ES-I3 (cell line): ENCODE data around the gene TBC1D2.

Source experiments
- H3K36me3 ChIP-seq: 2 replicates; pipeline ENCODE4 v1.6.1; 2013; ENCODE audit warnings: mild to moderate bottlenecking, low read length, control low read depth, moderate library complexity; ENCODE audit not compliant: insufficient read depth
- H3K4me1 ChIP-seq: 2 replicates; pipeline ENCODE4 v1.6.1; 2013; ENCODE audit warnings: mild to moderate bottlenecking, control low read depth, low read length; ENCODE audit not compliant: insufficient read depth
- H3K9ac ChIP-seq: 2 replicates; pipeline ENCODE4 v1.6.1; 2013; ENCODE audit warnings: low read depth, mild to moderate bottlenecking, low read length, moderate library complexity
- H3K9me3 ChIP-seq: 2 replicates; pipeline ENCODE4 v1.6.1; 2013; ENCODE audit warnings: mild to moderate bottlenecking, low read length, moderate library complexity; ENCODE audit not compliant: control insufficient read depth, insufficient read depth

The TBC1D2 gene

GRCh38 chr9:98154678-98155077, 100.8 kb downstream of the TBC1D2 start:
- Histone ChIP-seq H3K36me3 (peaks cover 6% of the 10 kb centered on the region; the same call in 1 of the 2 replicates), H3K4me1 (no peaks in the 10 kb centered on the region), H3K9me3 (no peaks in the 10 kb centered on the region), H3K9ac (no peak overlapping the region)

GRCh38 chr9:98152526-98152925, 102.9 kb downstream of the TBC1D2 start:
- Histone ChIP-seq H3K9ac (no peak overlapping the region), H3K36me3 (peaks cover 9% of the 10 kb centered on the region; the same call in 1 of the 2 replicates), H3K4me1 (no peaks in the 10 kb centered on the region), H3K9me3 (no peaks in the 10 kb centered on the region)

- H3K36me3 ChIP-seq: peaks cover 9% of the 10 kb centered on the region; the same call in 1 of the 2 replicates
- peaks cover 5% of the 10 kb centered on the region; the same call in 1 of the 2 replicates for H3K4me1 ChIP-seq
- H3K9ac ChIP-seq: no peak overlapping the region
- no peaks in the 10 kb centered on the region for H3K9me3 ChIP-seq
Observed at GRCh38 chr9:98150721-98151120, 104.7 kb downstream of the TBC1D2 start.

- Histone ChIP-seq H3K9me3 (no peaks in the 10 kb centered on the region), H3K36me3 (peaks cover 9% of the 10 kb centered on the region; the same call in 1 of the 2 replicates), H3K9ac (no peak overlapping the region), H3K4me1 (peaks cover 5% of the 10 kb centered on the region; the same call in 1 of the 2 replicates)
Observed at GRCh38 chr9:98150164-98150563, 105.3 kb downstream of the TBC1D2 start.

GRCh38 chr9:98149422-98149821, 106.0 kb downstream of the TBC1D2 start:
- Histone ChIP-seq H3K4me1 (peaks cover 5% of the 10 kb centered on the region; the same call in 1 of the 2 replicates), H3K9ac (no peak overlapping the region), H3K9me3 (no peaks in the 10 kb centered on the region), H3K36me3 (0 out of 2 replicates have a peak, but pooled peaks cover 5% of the 10 kb centered on the region)
